GM18520 (cell line): ENCODE data around the gene OR4K17.
"Not testable (repeated sequence)": the region's sequence is repeated elsewhere in the genome, so short reads cannot be mapped to it uniquely, and the experiment has no call there.

Experiments used
- ATAC-seq: cut with Tn5 transposase; IDR thresholded peaks from one replicate; pipeline ENCODE4 v1.9.1; 2021; ENCODE audit not compliant: unreplicated experiment

OR4K17 gene, protein sequence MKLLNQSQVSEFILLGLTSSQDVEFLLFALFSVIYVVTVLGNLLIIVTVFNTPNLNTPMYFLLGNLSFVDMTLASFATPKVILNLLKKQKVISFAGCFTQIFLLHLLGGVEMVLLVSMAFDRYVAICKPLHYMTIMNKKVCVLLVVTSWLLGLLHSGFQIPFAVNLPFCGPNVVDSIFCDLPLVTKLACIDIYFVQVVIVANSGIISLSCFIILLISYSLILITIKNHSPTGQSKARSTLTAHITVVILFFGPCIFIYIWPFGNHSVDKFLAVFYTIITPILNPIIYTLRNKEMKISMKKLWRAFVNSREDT

DNA sequence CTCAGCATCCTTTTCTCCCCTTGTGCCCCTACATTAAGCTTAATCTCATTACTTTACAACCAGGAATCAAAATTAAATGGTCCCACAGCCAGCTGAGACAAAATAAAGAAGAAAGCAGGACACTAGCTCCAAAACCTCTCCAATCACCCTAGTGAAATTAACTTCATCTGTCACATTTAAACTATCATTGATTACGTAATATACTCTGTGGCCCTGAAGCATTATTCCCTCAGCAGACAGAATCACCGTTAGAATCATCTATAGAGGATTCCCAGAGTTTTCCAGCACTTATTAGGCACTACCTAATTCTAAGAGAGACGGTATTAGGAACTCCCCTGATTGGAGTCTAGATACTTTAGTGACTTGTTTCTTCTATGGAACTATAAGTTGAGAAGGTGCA lies at the start of gene OR4K17:
OR4K17 (plus strand) TSS at position 302 of the 400 bp plus-strand sequence. CDS start 6,761 bp downstream, outside the sequence.
- ATAC-seq = no peak

DNA sequence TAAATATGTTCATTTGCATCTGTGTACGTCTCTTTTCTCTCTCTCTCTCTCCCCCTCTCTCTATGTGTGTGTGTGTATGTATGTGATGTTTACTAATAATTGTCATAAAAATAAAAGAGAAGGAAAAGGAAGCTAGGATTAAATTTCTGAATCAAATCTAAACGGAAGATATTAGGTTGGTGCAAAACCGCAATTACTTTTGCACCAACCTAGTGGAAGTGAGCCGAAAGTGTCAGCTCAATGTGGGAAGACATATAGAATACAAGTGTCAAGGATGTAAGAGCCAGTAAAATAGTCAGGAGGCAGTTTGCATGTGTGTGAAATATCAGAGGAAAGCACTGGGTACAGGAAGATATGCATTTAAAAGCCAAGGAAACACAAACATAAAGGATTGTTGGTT lies 18.5 kb upstream of the OR4K17 start:
- ATAC-seq = no peak

DNA sequence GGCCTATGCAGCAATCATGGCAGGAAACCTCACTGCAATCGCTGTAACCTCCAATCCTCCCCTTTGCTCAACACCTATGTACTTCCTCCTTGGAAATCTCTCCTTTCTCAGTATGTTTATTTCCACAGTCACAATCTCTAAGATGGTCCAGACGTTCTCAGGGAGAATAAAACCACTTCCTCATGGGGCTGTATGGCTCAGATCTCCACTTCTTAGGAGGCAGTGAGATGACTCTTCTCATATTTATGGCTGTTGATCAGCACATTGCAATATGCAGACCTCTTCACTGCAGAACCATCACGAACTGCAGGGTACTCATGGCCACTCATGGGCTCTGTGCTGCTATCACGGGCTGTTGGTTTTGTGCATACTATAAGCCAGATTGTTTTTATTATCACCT lies 17.1 kb upstream of the OR4K17 start:
- ATAC-seq = no peak

DNA sequence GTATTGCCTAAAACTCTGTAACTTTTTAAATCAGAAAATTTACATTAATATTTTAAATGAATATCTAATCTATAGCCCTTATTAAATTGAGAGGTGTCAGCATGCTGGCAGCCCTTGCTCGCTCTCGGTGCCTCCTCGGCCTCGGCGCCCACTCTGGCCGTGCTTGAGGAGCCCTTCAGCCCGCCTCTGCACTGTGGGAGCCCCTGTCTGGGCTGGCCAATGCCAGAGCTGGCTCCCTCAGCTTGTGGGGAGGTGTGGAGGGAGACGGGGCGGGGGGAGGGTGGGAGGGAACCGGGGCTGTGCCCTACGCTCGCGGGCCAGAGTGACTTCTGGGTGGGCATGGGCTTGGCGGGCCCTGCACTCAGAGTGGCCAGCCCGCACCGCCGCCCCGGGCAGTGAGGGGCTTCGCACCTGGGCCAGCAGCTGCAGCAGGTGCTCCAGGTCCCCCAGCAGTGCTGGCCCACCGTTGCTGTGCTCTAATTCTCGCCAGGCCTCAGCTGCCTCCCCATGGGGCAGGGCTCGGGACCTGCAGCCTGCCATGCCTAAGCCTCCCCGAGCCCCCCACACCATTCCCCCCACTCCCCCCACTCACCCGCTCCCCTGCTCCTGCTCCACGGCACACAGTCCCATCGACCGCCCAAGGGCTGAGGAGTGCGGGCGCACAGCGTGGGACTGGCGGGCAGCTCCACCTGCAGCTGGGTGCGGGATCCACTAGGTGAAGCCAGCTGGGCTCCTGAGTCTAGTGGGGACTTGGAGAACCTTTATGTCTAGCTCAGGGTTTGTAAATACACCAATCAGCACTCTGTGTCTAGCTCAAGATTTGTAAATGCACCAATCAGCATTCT lies 11.4 kb upstream of the OR4K17 start:
- not testable (repeated sequence) for ATAC-seq

DNA sequence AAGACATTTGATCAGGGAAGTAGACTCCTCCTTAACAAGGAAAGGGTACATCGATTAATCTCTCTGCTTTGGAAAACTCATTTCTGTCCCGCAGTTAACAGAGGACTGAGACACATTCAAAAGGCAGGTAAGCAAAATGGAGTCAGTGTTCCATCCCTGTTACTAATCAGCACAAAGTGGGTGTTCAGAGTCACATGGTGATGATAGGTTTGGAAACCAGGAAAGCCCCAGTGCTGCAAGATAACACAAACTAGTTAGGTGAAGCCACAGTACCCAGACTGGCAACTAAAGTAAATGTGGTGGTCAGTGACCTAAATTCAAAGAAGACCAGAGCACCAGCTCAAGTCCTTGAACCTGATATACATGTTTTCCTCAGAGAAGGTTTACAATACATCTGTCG lies 1.8 kb downstream of the OR4K17 start:
- ATAC-seq = no peak

DNA sequence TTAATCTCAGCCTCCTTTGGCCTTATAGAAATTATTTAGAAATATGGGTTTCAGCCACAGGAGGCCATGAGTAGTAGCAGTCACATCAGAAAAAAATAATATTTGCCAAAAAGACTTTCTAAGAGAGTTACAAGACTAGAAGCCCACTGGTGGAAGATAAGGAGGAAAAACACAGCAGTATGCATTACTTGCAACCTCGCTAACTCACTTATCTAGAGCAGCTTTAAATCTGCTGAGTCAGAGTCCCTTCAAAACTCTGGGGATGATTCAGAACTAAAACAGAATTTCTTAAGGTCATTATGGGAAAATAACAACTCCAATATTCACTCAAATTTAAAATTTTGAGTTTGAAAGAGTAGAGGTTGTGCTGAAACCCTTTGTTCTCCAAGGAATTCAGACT lies 6.2 kb downstream of the OR4K17 start:
- ATAC-seq = no peak

DNA sequence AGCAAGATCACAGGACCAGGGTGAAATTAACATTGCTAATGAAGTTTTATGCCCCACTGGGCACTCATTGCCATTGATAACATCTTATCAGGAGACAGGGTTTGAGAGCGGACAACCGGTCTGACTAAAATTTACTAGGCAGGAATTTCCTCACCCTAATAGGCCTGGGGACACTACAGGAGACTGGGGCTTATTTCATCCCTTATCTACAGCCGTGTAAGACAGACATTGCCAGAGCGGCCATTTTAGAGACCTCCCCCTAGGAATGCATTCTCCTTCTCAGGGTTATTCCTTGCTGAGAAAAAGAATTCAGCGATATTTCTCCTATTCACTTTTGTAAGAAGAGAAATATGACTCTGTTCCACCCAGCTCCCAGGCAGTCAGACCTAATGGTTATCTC lies 8.3 kb downstream of the OR4K17 start:
- no peak for ATAC-seq

DNA sequence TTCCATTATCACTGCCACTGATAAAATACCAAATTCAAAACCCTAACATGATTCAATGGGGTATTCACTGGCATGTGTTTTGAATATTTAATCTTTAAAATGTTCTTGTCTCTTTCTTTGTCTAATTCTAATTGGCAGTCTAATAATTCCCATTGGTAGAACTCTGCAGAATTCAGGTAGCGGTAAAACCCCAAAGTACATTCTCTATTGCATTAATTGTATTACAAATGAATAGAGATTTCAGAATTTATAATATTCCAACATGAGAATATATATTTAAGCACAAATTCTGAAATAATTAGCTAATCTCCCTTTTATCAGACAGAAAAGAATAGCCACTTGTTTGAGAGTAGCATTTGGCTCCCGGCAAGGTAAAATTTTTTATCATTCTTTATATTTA lies 28.0 kb downstream of the OR4K17 start, which contains the start of gene OR4N5:
OR4N5 (plus strand) TSS at position 301 of the 400 bp plus-strand sequence. CDS start 4,916 bp downstream, outside the sequence.
- ATAC-seq = no peak

DNA sequence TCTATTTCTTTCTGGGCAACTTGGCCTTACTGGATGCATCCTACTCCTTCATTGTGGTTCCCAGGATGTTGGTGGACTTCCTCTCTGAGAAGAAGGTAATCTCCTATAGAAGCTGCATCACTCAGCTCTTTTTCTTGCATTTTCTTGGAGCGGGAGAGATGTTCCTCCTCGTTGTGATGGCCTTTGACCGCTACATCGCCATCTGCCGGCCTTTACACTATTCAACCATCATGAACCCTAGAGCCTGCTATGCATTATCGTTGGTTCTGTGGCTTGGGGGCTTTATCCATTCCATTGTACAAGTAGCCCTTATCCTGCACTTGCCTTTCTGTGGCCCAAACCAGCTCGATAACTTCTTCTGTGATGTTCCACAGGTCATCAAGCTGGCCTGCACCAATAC lies 33.4 kb downstream of the OR4K17 start:
- ATAC-seq = no peak

DNA sequence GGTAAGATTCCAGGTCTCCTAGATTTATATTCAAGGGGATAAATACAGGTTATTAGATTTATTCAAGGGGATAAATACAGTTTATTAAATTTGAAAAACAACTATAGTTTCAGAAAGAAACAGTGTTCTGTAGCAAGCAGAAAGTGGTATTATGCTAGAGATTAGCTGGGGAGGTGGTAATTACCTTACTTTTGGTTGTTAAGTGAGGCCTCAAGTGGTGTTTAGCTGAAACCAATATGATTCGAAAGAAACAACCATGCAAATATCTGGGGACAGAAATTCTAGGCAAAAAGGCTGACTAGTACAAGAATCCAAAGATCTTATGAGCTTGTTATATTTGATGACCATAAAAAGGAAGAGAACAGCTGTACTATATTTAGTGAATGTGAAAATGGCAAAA lies 34.3 kb downstream of the OR4K17 start:
- ATAC-seq = no peak

DNA sequence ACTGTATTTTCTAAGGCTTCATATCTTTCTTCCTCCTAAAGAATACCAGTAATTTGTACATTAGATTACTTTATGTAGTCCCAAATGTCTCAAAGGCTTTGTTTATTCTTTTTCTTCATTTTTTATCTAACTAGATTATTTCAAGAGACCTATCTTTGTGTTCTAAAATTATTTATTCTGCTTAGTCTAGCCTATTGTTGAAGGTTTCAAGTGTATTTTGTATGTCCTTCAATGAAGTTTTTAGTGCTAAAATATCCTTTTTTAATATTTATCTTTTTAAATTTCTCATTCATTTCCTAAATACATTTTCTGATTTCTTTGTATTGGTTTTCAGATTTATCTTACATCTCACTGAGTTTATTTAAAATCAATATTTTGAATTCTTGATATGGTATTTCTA lies 53.9 kb downstream of the OR4K17 start:
- no peak for ATAC-seq

DNA sequence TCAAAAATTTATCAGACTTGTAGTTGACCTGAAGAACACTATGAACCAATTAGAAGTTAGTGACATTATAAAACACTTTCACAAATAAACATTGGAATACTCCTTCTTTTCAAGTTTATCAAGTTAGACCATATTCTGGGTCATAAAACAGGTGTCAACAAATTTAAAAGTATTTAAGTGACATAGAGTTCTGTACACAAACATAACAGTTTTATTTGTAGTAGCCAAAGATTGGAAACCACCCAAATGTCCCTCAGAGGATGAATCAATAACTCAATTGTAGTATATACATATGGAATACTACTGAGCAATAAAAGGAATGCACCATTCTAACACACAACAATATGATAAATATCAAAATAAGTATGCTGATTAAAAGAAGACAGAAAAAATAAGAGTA lies 56.6 kb downstream of the OR4K17 start:
- no peak for ATAC-seq

DNA sequence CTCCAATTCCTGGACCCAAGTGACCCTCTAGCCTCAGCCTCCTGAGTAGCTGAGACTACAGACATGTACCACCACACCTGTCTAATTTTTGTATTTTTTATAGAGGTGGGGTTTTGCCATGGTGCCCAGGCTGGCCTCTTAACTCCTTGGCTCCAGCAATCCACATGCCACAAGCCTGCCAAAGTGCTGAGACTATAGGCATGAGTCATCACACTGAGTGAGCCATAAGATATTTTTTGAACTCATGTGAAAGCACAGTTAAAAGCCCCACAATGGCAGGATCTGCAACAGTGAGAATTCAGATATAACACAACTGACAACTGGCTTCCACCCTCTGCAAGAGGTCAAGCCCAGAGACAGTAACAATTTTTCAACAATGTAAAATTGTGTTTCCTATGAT lies 59.3 kb downstream of the OR4K17 start:
- not testable (repeated sequence) for ATAC-seq
